Ramos (cell line): ENCODE measurements around the gene AKAP1.
"Not testable (repeated sequence)": the region's sequence is repeated elsewhere in the genome, so short reads cannot be mapped to it uniquely, and the experiment has no call there.

Experiments
- in situ Hi-C: fragments of 300-500 bp; cut with MboI; formaldehyde crosslinking; loops from one replicate; pipeline ENCODE4 v1.14.3; 2022; ENCODE audit warnings: low sequenced_read_pairs; ENCODE audit not compliant: unreplicated experiment

AKAP1 gene

GRCh38 chr17:57099165-57099564 lies 14.1 kb downstream of the AKAP1 start:
- in situ Hi-C loops: no loop called here

GRCh38 chr17:57102122-57102521 lies 17.1 kb downstream of the AKAP1 start:
- in situ Hi-C loops: no loop called here

GRCh38 chr17:57102660-57103059 lies 17.6 kb downstream of the AKAP1 start:
- in situ Hi-C loops: not testable (repeated sequence)

GRCh38 chr17:57104461-57105175 lies 19.6 kb downstream of the AKAP1 start:
- in situ Hi-C loops: no loop called here

GRCh38 chr17:57105591-57105990 lies 20.5 kb downstream of the AKAP1 start:
- in situ Hi-C loops: no loop called here

GRCh38 chr17:57106107-57106835 lies 21.2 kb downstream of the AKAP1 start:
- in situ Hi-C loops: no loop called here

- in situ Hi-C loops: no loop called here
These were observed 21.9 kb downstream of the AKAP1 start for GRCh38 chr17:57106836-57107497.

GRCh38 chr17:57107498-57108101 lies 22.6 kb downstream of the AKAP1 start:
- in situ Hi-C loops: no loop called here

GRCh38 chr17:57108671-57109392 lies 23.8 kb downstream of the AKAP1 start:
- in situ Hi-C loops: no loop called here

GRCh38 chr17:57109393-57110151 lies 24.5 kb downstream of the AKAP1 start:
- in situ Hi-C loops: no loop called here

GRCh38 chr17:57110152-57110542 lies 25.1 kb downstream of the AKAP1 start:
- in situ Hi-C loops: no loop called here

- in situ Hi-C loops: no loop called here
These were observed 25.7 kb downstream of the AKAP1 start for GRCh38 chr17:57110579-57111325.

GRCh38 chr17:57111386-57111785 lies 26.3 kb downstream of the AKAP1 start:
- in situ Hi-C loops: no loop called here

GRCh38 chr17:57113011-57113410 lies 28.0 kb downstream of the AKAP1 start:
- in situ Hi-C loops: no loop called here

GRCh38 chr17:57113656-57114055 lies 28.6 kb downstream of the AKAP1 start:
- in situ Hi-C loops: no loop called here

- in situ Hi-C loops: no loop called here
These were observed 29.1 kb downstream of the AKAP1 start for GRCh38 chr17:57114085-57114673.

- in situ Hi-C loops: no loop called here
These were observed 30.3 kb downstream of the AKAP1 start for GRCh38 chr17:57115377-57115776.

GRCh38 chr17:57115916-57116315 lies 30.9 kb downstream of the AKAP1 start:
- in situ Hi-C loops: no loop called here
